Kidney (tissue), 14 donors: ENCODE results near the gene SPNS2. TPM values are rescaled to one million over a fixed set of nuclear protein-coding genes. Genes with fewer than 3 reads are reported as not detected.

Source experiments
- DNase-seq, 5 donors: peaks; one replicate each; pipeline ENCODE4 v3.0.0-alpha.2; 2013 to 2020
- FAIRE-seq: peaks from 2 replicates; lab custom pipeline; 2012; peaks lifted over from hg19 to GRCh38; lab: Jason Lieb, UNC
- H3K27ac ChIP-seq, 2 donors: one replicate each; pipeline ENCODE4 v1.7.0; 2013; ENCODE audit warnings: low read depth in 2 of 2, low read length in 2 of 2, inconsistent platforms in 1 of 2
- H3K27me3 ChIP-seq: one replicate; pipeline ENCODE4 v1.7.1; 2013; ENCODE audit warnings: low read length, inconsistent platforms; ENCODE audit not compliant: control insufficient read depth, insufficient read depth
- H3K36me3 ChIP-seq, 3 donors: one replicate each; pipeline versions ENCODE4 v1.7.0 to v1.7.1; 2013; ENCODE audit warnings: low read length in 3 of 3, control low read depth in 1 of 3, inconsistent platforms in 1 of 3; ENCODE audit not compliant: insufficient read depth in 3 of 3, control insufficient read depth in 2 of 3
- H3K4me1 ChIP-seq, 3 donors: one replicate each; pipeline versions ENCODE4 v1.7.0 to v1.7.1; 2013; ENCODE audit warnings: low read length in 3 of 3, inconsistent platforms in 1 of 3, low read depth in 1 of 3; ENCODE audit not compliant: control insufficient read depth in 2 of 3, insufficient read depth in 2 of 3
- H3K4me3 ChIP-seq, 3 donors: one replicate each; pipeline versions ENCODE4 v1.7.0 to v1.8.1; 2013; ENCODE audit warnings: low read length in 3 of 3, control low read depth in 1 of 3, inconsistent platforms in 1 of 3
- H3K9ac ChIP-seq, 3 donors: one replicate each; pipeline versions ENCODE4 v1.7.0 to v1.7.1; 2013; ENCODE audit warnings: low read length in 3 of 3, control low read depth in 1 of 3, inconsistent platforms in 1 of 3
- H3K9me3 ChIP-seq, 3 donors: one replicate each; pipeline versions ENCODE4 v1.7.0 to v1.7.1; 2013; ENCODE audit warnings: low read length in 3 of 3, control low read depth in 1 of 3, inconsistent platforms in 1 of 3; ENCODE audit not compliant: control insufficient read depth in 2 of 3, insufficient read depth in 1 of 3
- CTCF ChIP-seq: IDR thresholded peaks from 3 replicates; pipeline ENCODE4 v1.5.1; 2012; ENCODE audit warnings: mild to moderate bottlenecking, moderate library complexity, borderline replicate concordance; ENCODE audit not compliant: insufficient read depth; ENCODE audit errors: extremely low read depth
- intact Hi-C: fragments of 100-400 bp; cut with DNase I; formaldehyde crosslinking; loops from one replicate; pipeline ENCODE4 v1.11.1; 2022
- polyA plus RNA-seq: library from polyadenylated mRNA; stranded (reverse); fragments of 350-450 nt; fragmentation: Illumina TruSeq; extraction: RNeasy Lipid Tissue Mini Kit (QIAGEN cat#74804); gene quantifications from one replicate; pipeline ENCODE4 v1.2.3, GENCODE V29; 2014; ENCODE audit warnings: low read depth, low replicate concordance; ENCODE audit not compliant: insufficient read depth
- total RNA-seq: library from RNA; stranded (reverse); fragmentation: NEBNext Ultra II Directional; extraction: Animal tissue kit (Norgen Biotek cat#: 25700); gene quantifications from one replicate; pipeline ENCODE4 v1.2.1, GENCODE V29; 2021
- donor health status: control.
- donor health status: control.
- donor health status: control.
- donor health status: control.
- donor health status: control.
- donor health status: DM: yes; HTN: yes; CAD: no.
- donor health status: Normal renal cell carcinoma (clear cell type).

Gene SPNS2
- total and polyA plus RNA-seq, 2 donors from 2014 or later, result 60.5 to 75.1 TPM

GRCh38 chr17:4480929-4481898 lies 17.5 kb upstream of the SPNS2 start:
- H3K9me3 ChIP-seq, result no peaks in the 10 kb centered on the region
- peak overlapping the region in 2 of 3 donors; percentile 11 to 29 for H3K9ac ChIP-seq
- DNase-seq (peak in 2 of 5 donors; percentile 62 to 63), FAIRE-seq (no peak)
- no peak for TF ChIP-seq CTCF
- H3K27ac ChIP-seq, result peak overlapping the region; percentile 64 to 79
- H3K36me3 ChIP-seq, result no peaks in the 10 kb centered on the region
- no peaks in the 10 kb centered on the region for H3K27me3 ChIP-seq
- H3K4me3 ChIP-seq, result peak overlapping the region in 1 of 3 donors; percentile 32
- peaks cover 0 to 41% (median 21%) of the 10 kb centered on the region in 3 donors for H3K4me1 ChIP-seq
- intact Hi-C loops, result no loop called here

GRCh38 chr17:4482338-4483011 lies 16.2 kb upstream of the SPNS2 start:
- intact Hi-C loops, result no loop called here

More at GRCh38 chr17:4482338-4483011, 16.2 kb upstream of the SPNS2 start:
- no peak for TF ChIP-seq CTCF
- Histone ChIP-seq H3K27me3 (no peaks in the 10 kb centered on the region), H3K4me3 (no peak overlapping the region), H3K9ac (peak overlapping the region in 1 of 3 donors; percentile 58), H3K27ac (peak overlapping the region; percentile 72 to 82), H3K9me3 (no peaks in the 10 kb centered on the region), H3K36me3 (no peaks in the 10 kb centered on the region), H3K4me1 (peaks cover 0 to 34% (median 12%) of the 10 kb centered on the region in 3 donors)
- DNase-seq, result peak in 1 of 5 donors; percentile 73
- FAIRE-seq, result no peak
